NB4 (cell line): ENCODE measurements around the gene ARHGAP28.

ENCODE experiments used
- DNase-seq: peaks from one replicate; pipeline ENCODE4 v3.0.0; 2010; ENCODE audit warnings: low read depth
- H3K4me3 ChIP-seq: one replicate; pipeline ENCODE4 v1.5.1; 2011; ENCODE audit warnings: mild to moderate bottlenecking, low read depth, low read length, moderate library complexity
- CTCF ChIP-seq: IDR thresholded peaks from one replicate; pipeline ENCODE4 v1.5.1; 2012; ENCODE audit warnings: low read depth, low read length
- MAX ChIP-seq: IDR thresholded peaks from 2 replicates; pipeline ENCODE4 v1.6.1; 2011; ENCODE audit warnings: low read depth, low read length
- MYC ChIP-seq: IDR thresholded peaks from 2 replicates; pipeline ENCODE4 v1.6.1; 2011; ENCODE audit warnings: low read depth, low read length
- POLR2A ChIP-seq: IDR thresholded peaks from 2 replicates; pipeline ENCODE4 v1.6.1; 2011; ENCODE audit warnings: mild to moderate bottlenecking; ENCODE audit not compliant: insufficient read length; ENCODE audit errors: extremely low read depth

Gene ARHGAP28

GRCh38 chr18:6781796-6782195 lies 52.3 kb downstream of the ARHGAP28 start:
- no peak overlapping the region for H3K4me3 ChIP-seq
- no peak for DNase-seq
- TF ChIP-seq MAX (no peak), POLR2A (no peak), CTCF (no peak), MYC (no peak)

- DNase-seq = no peak
- H3K4me3 ChIP-seq = no peak overlapping the region
- no peak for TF ChIP-seq MYC
- no peak for TF ChIP-seq CTCF
- TF ChIP-seq MAX = no peak
- TF ChIP-seq POLR2A = no peak
Observed at GRCh38 chr18:6782861-6783260, 53.3 kb downstream of the ARHGAP28 start.

- TF ChIP-seq MAX (no peak), CTCF (no peak), POLR2A (no peak), MYC (no peak)
- DNase-seq = no peak
- H3K4me3 ChIP-seq = no peak overlapping the region
Observed at GRCh38 chr18:6784046-6784445, 54.5 kb downstream of the ARHGAP28 start.

GRCh38 chr18:6785001-6785400 lies 55.5 kb downstream of the ARHGAP28 start:
- no peak overlapping the region for H3K4me3 ChIP-seq
- DNase-seq = no peak
- TF ChIP-seq MAX (no peak), POLR2A (no peak), MYC (no peak), CTCF (no peak)

- TF ChIP-seq POLR2A = no peak
- TF ChIP-seq MYC = no peak
- no peak for TF ChIP-seq MAX
- TF ChIP-seq CTCF = no peak
- no peak overlapping the region for H3K4me3 ChIP-seq
- no peak for DNase-seq
Observed at GRCh38 chr18:6785411-6785810, 55.9 kb downstream of the ARHGAP28 start.

- DNase-seq = no peak
- TF ChIP-seq POLR2A (no peak), MAX (no peak), MYC (no peak), CTCF (no peak)
- no peak overlapping the region for H3K4me3 ChIP-seq
Observed at GRCh38 chr18:6792391-6792790, 62.9 kb downstream of the ARHGAP28 start.
